ENCODE data around the gene SLC25A23.

GRCh38 chr19:6451583-6452222, 7.9 kb downstream of the SLC25A23 start:
- TF ChIP-seq CTCF (IDR thresholded peaks at IDR 0.05) (no peak), POLR2A (IDR thresholded peaks at IDR 0.05) (no peak), EP300 (IDR thresholded peaks at IDR 0.05) (no peak)
